Esophagus squamous epithelium (tissue), 5 donors: ENCODE measurements around the gene HCN1. TPM values are rescaled to one million over a fixed set of nuclear protein-coding genes. Genes with fewer than 3 reads are reported as not detected.
A peak's percentile ranks its signal among the peaks of the same experiment; 100 is the strongest.

Source experiments
- DNase-seq: peaks from one replicate; lab custom pipeline; 2025; lab: John Stamatoyannopoulos, UW
- H3K27ac ChIP-seq, 4 donors: fragments of 200-600 bp; sonication (generic); one replicate each; pipeline ENCODE4 v1.5.1; 2016 to 2019; ENCODE audit warnings: mild to moderate bottlenecking in 1 of 4
- H3K27me3 ChIP-seq, 4 donors: fragments of 200-600 bp; sonication (generic); 1 replicate in 3 of 4; 2 replicates in 1 of 4; pipeline versions ENCODE4 v1.5.1 to v1.6.0; 2017 to 2021; ENCODE audit warnings: antibody characterized with exemption in 1 of 4
- H3K36me3 ChIP-seq, 3 donors: fragments of 200-600 bp; sonication (generic); one replicate each; pipeline ENCODE4 v1.5.1; 2016 to 2019
- H3K4me1 ChIP-seq, 3 donors: fragments of 200-600 bp; sonication (generic); one replicate each; pipeline ENCODE4 v1.5.1; 2017 to 2019
- H3K4me3 ChIP-seq, 4 donors: fragments of 200-600 bp; sonication (generic); 1 replicate in 3 of 4; 2 replicates in 1 of 4; pipeline ENCODE4 v1.5.1; 2016 to 2019; ENCODE audit warnings: mild to moderate bottlenecking in 2 of 4, moderate library complexity in 1 of 4
- H3K9me3 ChIP-seq, 3 donors: fragments of 200-600 bp; sonication (generic); one replicate each; pipeline ENCODE4 v1.5.1; 2016 to 2019
- POLR2A ChIP-seq, 4 donors: fragments of 450-650 bp; IDR thresholded peaks; one replicate each; pipeline ENCODE4 v1.6.1; 2017; ENCODE audit warnings: antibody characterized with exemption in 4 of 4, mild to moderate bottlenecking in 4 of 4, moderate library complexity in 3 of 4
- WGBS, 2 donors: methylation state at CpG; one replicate each; pipeline ENCODE4 v1.1.5; 2018; 5-methylcytosine and 5-hydroxymethylcytosine counted together
- intact Hi-C: fragments of 100-400 bp; cut with DNase I; formaldehyde crosslinking; loops from one replicate; pipeline ENCODE4 v1.15.0; 2022
- total RNA-seq, 4 donors: library from RNA; depleted of rRNA; stranded (reverse); fragments of >200 nt; gene quantifications; one replicate each; pipeline ENCODE4 v1.1.0, GENCODE V29; 2016
- TF ChIP-seq, protein P1 (sequence below), 6 experiments: fragments of 450-650 bp in 4 of 6; fragments of 200-600 bp in 2 of 6; sonication (generic) in 2 of 6; IDR thresholded peaks; one replicate each; pipeline ENCODE4 v1.5.1; 2016 to 2019; ENCODE audit warnings: antibody characterized with exemption in 6 of 6, mild to moderate bottlenecking in 4 of 6, moderate library complexity in 4 of 6
- donor health status: DM: yes; HTN: yes; CAD: no.

The HCN1 gene
- total RNA-seq, 4 donors from 2014 or later = 0.19 TPM; not detected in 3

DNA sequence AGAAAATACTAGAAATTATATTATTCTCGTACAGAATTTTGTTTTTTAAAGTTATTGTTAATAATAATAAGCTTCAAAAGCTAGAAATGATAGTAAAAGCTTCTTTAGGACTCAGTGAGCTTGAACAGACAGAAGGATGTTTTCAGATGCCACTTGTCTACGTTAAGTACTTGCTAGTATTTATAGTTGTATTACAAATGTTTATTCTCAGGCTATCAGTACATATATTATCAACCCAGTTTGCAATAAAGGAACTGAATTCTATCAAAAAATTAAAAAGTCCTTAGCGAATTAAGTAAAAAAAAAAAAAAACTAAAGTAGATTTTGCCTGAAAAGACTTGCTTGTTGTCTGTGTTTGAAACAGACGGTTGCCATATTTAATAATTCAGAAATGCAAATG, 23.9 kb downstream of the HCN1 start:
- 40 to 46% methylated on average over 4 of the region's 4 CpGs for WGBS, 2 donors
- no peaks in the 10 kb centered on the region for H3K4me1 ChIP-seq
- H3K4me3 ChIP-seq = no peak overlapping the region
- intact Hi-C loops = no loop called here
- H3K27me3 ChIP-seq = no peaks in the 10 kb centered on the region
- TF ChIP-seq POLR2A (IDR thresholded peaks at IDR 0.05) = no peak
- TF ChIP-seq, protein P1, sequence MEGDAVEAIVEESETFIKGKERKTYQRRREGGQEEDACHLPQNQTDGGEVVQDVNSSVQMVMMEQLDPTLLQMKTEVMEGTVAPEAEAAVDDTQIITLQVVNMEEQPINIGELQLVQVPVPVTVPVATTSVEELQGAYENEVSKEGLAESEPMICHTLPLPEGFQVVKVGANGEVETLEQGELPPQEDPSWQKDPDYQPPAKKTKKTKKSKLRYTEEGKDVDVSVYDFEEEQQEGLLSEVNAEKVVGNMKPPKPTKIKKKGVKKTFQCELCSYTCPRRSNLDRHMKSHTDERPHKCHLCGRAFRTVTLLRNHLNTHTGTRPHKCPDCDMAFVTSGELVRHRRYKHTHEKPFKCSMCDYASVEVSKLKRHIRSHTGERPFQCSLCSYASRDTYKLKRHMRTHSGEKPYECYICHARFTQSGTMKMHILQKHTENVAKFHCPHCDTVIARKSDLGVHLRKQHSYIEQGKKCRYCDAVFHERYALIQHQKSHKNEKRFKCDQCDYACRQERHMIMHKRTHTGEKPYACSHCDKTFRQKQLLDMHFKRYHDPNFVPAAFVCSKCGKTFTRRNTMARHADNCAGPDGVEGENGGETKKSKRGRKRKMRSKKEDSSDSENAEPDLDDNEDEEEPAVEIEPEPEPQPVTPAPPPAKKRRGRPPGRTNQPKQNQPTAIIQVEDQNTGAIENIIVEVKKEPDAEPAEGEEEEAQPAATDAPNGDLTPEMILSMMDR (IDR thresholded peaks at IDR 0.05) = no peak
- H3K27ac ChIP-seq = no peak overlapping the region
- no peak for DNase-seq
- no peaks in the 10 kb centered on the region for H3K9me3 ChIP-seq
- H3K36me3 ChIP-seq = no peaks in the 10 kb centered on the region

DNA sequence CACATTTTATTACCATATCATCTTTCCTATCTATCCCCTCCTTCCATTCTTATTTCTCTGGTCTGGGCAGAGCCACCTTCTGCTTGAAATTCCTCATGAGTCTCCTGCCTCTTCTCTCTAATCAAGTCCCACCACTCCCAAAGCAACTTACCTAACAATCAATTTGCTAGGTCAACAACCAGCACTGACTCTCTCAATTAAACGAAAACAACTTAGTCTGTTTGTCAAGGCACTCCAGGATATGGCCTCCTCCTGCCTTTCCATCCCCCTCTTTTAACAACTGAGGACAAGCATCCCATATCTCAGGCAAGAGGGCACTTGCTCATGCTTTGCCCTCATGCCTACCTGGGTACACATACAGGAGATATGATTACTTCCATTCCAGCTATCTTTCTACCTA, 47.4 kb downstream of the HCN1 start:
- Histone ChIP-seq H3K9me3 (no peaks in the 10 kb centered on the region), H3K27ac (no peak overlapping the region), H3K27me3 (no peaks in the 10 kb centered on the region), H3K4me3 (no peak overlapping the region), H3K4me1 (no peaks in the 10 kb centered on the region), H3K36me3 (no peaks in the 10 kb centered on the region)
- 0 to 17% methylated on average over 1 of the region's 1 CpG for WGBS, 2 donors
- TF ChIP-seq POLR2A (IDR thresholded peaks at IDR 0.05) = no peak
- TF ChIP-seq, protein P1 (IDR thresholded peaks at IDR 0.05) = no peak
- no peak for DNase-seq
- intact Hi-C loops = no loop called here

DNA sequence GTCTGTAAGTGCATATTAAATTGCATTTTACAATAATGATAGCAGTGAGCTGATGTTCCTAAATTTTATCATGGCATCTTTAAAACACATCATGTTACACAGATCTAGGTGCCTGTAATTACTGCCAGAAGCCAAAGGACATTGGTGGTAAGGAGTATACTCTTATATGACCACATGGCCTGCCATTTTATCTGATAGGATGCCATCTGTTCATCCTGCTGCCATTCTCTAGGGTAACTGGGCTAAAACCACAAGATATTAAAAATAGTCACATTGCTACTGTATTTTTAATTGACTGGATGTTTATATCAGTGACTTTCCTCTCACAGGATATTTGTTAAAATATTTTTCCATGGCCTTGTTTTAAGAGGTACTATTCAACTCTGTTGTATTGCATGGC, 53.1 kb downstream of the HCN1 start:
- Histone ChIP-seq H3K27me3 (no peaks in the 10 kb centered on the region), H3K36me3 (no peaks in the 10 kb centered on the region), H3K4me1 (no peaks in the 10 kb centered on the region), H3K9me3 (no peaks in the 10 kb centered on the region), H3K27ac (no peak overlapping the region), H3K4me3 (no peak overlapping the region)
- DNase-seq = no peak
- TF ChIP-seq, protein P1 (IDR thresholded peaks at IDR 0.05) = no peak
- no peak for TF ChIP-seq POLR2A (IDR thresholded peaks at IDR 0.05)
- intact Hi-C loops = no loop called here

DNA sequence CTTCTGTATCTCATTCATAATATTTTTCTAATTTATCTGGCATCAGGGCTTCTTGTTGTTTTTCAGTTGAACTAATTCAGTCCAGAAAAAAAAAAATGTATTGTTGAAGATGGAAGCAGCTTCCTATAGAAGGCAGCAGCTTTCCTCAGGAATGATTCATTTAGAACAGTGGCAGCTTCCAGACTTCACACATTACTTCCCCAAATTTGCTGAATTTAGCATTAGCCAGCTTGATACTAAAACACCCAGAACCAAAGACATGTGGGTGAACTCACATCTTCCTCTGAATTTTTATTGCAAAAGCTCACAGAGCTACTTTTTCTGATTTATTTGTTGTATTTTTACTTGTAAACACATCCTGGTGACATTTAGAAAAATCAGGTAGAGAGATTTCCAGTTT, 53.8 kb downstream of the HCN1 start:
- H3K4me1 ChIP-seq = no peaks in the 10 kb centered on the region
- no peaks in the 10 kb centered on the region for H3K36me3 ChIP-seq
- no peaks in the 10 kb centered on the region for H3K27me3 ChIP-seq
- intact Hi-C loops = no loop called here
- H3K9me3 ChIP-seq = no peaks in the 10 kb centered on the region
- DNase-seq = no peak
- TF ChIP-seq, protein P1 (IDR thresholded peaks at IDR 0.05) = no peak
- no peak for TF ChIP-seq POLR2A (IDR thresholded peaks at IDR 0.05)
- no peak overlapping the region for H3K4me3 ChIP-seq
- no peak overlapping the region for H3K27ac ChIP-seq

DNA sequence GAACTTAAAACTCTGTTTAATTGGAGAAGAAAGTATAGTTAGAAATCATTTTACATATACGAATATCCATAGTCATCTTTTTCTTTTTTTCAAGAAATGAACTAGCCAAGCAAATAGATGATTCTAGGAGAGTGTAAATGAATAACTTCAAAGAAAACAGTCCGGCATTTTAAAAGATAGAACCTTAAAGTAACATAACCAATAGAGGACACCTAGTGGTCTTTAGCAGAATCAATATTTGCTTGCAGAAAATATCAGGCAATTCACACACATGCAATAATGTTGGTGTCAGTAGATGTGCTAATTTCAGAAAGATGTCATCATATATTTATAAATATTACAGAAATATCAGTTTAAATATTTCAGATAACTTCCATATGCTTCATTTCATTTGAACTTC, 57.1 kb downstream of the HCN1 start:
- H3K36me3 ChIP-seq = no peaks in the 10 kb centered on the region
- intact Hi-C loops = no loop called here

More for the DNA sequence above, 57.1 kb downstream of the HCN1 start:
- no peak for TF ChIP-seq POLR2A (IDR thresholded peaks at IDR 0.05)
- TF ChIP-seq, protein P1 (IDR thresholded peaks at IDR 0.05) = peak in 1 of 6 experiments; percentile 13
- Histone ChIP-seq H3K4me3 (no peak overlapping the region), H3K27me3 (no peaks in the 10 kb centered on the region), H3K27ac (no peak overlapping the region), H3K9me3 (no peaks in the 10 kb centered on the region), H3K4me1 (no peaks in the 10 kb centered on the region)
- 41 to 59% methylated on average over 2 of the region's 2 CpGs for WGBS, 2 donors
- DNase-seq = no peak
